Measurements from ENCODE around the gene GCNA.
"Not testable (repeated sequence)": the region's sequence is repeated elsewhere in the genome, so short reads cannot be mapped to it uniquely, and the experiment has no call there.

The GCNA gene

GRCh38 chrX:71549986-71550385 is 28.3 kb upstream of the GCNA start:
- Histone ChIP-seq H3K36me3 (replicated peaks) (peaks cover 17% of the 10 kb centered on the region), H3K27me3 (replicated peaks) (no peaks in the 10 kb centered on the region), H3K27ac (no peak overlapping the region), H3K4me3 (ENCODE audit: low read depth, low read length) (no peak overlapping the region)
- in situ Hi-C loops (cut with HindIII; ENCODE audit: low pct_ligation_motif_present, low sequenced_read_pairs), result no loop called here
- DNase-seq, result no peak
- TF ChIP-seq CTCF (IDR thresholded peaks at IDR 0.05; ENCODE audit: low read depth, low read length, missing control alignments), result no peak

GRCh38 chrX:71550578-71550977 is 27.7 kb upstream of the GCNA start:
- DNase-seq, result no peak
- in situ Hi-C loops (cut with HindIII; ENCODE audit: low pct_ligation_motif_present, low sequenced_read_pairs), result no loop called here
- H3K27me3 ChIP-seq (replicated peaks), result no peaks in the 10 kb centered on the region
- H3K36me3 ChIP-seq (replicated peaks), result peaks cover 20% of the 10 kb centered on the region
- H3K4me3 ChIP-seq (ENCODE audit: low read depth, low read length), result no peak overlapping the region
- H3K27ac ChIP-seq, result no peak overlapping the region
- TF ChIP-seq CTCF (IDR thresholded peaks at IDR 0.05; ENCODE audit: low read depth, low read length, missing control alignments), result no peak

GRCh38 chrX:71556036-71556435 is 22.2 kb upstream of the GCNA start:
- no peak for DNase-seq
- H3K27me3 ChIP-seq (replicated peaks), result no peaks in the 10 kb centered on the region
- H3K27ac ChIP-seq, result no peak overlapping the region
- peaks cover 30% of the 10 kb centered on the region for H3K36me3 ChIP-seq (replicated peaks)
- no peak overlapping the region for H3K4me3 ChIP-seq (ENCODE audit: low read depth, low read length)
- no peak for TF ChIP-seq CTCF (IDR thresholded peaks at IDR 0.05; ENCODE audit: low read depth, low read length, missing control alignments)
- in situ Hi-C loops (cut with HindIII; ENCODE audit: low pct_ligation_motif_present, low sequenced_read_pairs), result no loop called here

- no peak for TF ChIP-seq CTCF (IDR thresholded peaks at IDR 0.05; ENCODE audit: low read depth, low read length, missing control alignments)
- Histone ChIP-seq H3K27ac (no peak overlapping the region), H3K36me3 (replicated peaks) (peaks cover 46% of the 10 kb centered on the region), H3K27me3 (replicated peaks) (no peaks in the 10 kb centered on the region), H3K4me3 (ENCODE audit: low read depth, low read length) (no peak overlapping the region)
- in situ Hi-C loops (cut with HindIII; ENCODE audit: low pct_ligation_motif_present, low sequenced_read_pairs), result no loop called here
- DNase-seq, result no peak
These were observed 19.3 kb upstream of the GCNA start for GRCh38 chrX:71558920-71559319.

GRCh38 chrX:71559773-71560172 is 18.5 kb upstream of the GCNA start:
- H3K4me3 ChIP-seq (ENCODE audit: low read depth, low read length); H3K27ac ChIP-seq; DNase-seq; in situ Hi-C loops (cut with HindIII; ENCODE audit: low pct_ligation_motif_present, low sequenced_read_pairs); H3K27me3 ChIP-seq (replicated peaks): not testable (repeated sequence)
- H3K36me3 ChIP-seq (replicated peaks), result peaks cover 51% of the 10 kb centered on the region

- DNase-seq, result no peak
- no peak for TF ChIP-seq CTCF (IDR thresholded peaks at IDR 0.05; ENCODE audit: low read depth, low read length, missing control alignments)
- H3K4me3 ChIP-seq (ENCODE audit: low read depth, low read length), result no peak overlapping the region
- H3K36me3 ChIP-seq (replicated peaks), result peaks cover 53% of the 10 kb centered on the region
- no peak overlapping the region for H3K27ac ChIP-seq
- in situ Hi-C loops (cut with HindIII; ENCODE audit: low pct_ligation_motif_present, low sequenced_read_pairs), result no loop called here
- no peaks in the 10 kb centered on the region for H3K27me3 ChIP-seq (replicated peaks)
These were observed 14.3 kb upstream of the GCNA start for GRCh38 chrX:71563921-71564320.
